Erythroblast (primary cell): ENCODE results near the gene JAZF1.
A peak's percentile ranks its signal among the peaks of the same experiment; 100 is the strongest.

Source experiments
- DNase-seq, 2 experiments: peaks; one replicate each; lab custom pipeline; 2025; lab: John Stamatoyannopoulos, UW
- GATA1 ChIP-seq: IDR thresholded peaks from 2 replicates; pipeline ENCODE4 v1.6.1; 2011; ENCODE audit warnings: low read depth, mild to moderate bottlenecking, control low read depth, low read length, moderate library complexity
- POLR2A ChIP-seq: IDR thresholded peaks from 2 replicates; pipeline ENCODE4 v1.6.1; 2011; ENCODE audit warnings: mild to moderate bottlenecking, low read length

Gene JAZF1

GRCh38 chr7:28126410-28127041, 54.1 kb downstream of the JAZF1 start:
- peak; percentile 25 to 63 for DNase-seq
- TF ChIP-seq POLR2A, result no peak
- TF ChIP-seq GATA1, result no peak

GRCh38 chr7:28125431-28126409, 54.9 kb downstream of the JAZF1 start:
- no peak for DNase-seq
- TF ChIP-seq POLR2A, result no peak
- no peak for TF ChIP-seq GATA1

- DNase-seq, result no peak
Measured at GRCh38 chr7:28124413-28124812, 56.2 kb downstream of the JAZF1 start.

GRCh38 chr7:28123752-28124151, 56.8 kb downstream of the JAZF1 start:
- no peak for DNase-seq

More at GRCh38 chr7:28124413-28124812, 56.2 kb downstream of the JAZF1 start:
- TF ChIP-seq GATA1 (no peak), POLR2A (no peak)

GRCh38 chr7:28121496-28121895, 59.1 kb downstream of the JAZF1 start:
- no peak for TF ChIP-seq GATA1
- no peak for TF ChIP-seq POLR2A
- peak; percentile 42 to 53 for DNase-seq

More at GRCh38 chr7:28123752-28124151, 56.8 kb downstream of the JAZF1 start:
- TF ChIP-seq GATA1 (no peak), POLR2A (no peak)

GRCh38 chr7:28116041-28116440, 64.6 kb downstream of the JAZF1 start:
- no peak for DNase-seq
- TF ChIP-seq POLR2A, result no peak
- TF ChIP-seq GATA1, result no peak

- no peak for DNase-seq
- TF ChIP-seq GATA1, result no peak
- TF ChIP-seq POLR2A, result no peak
Measured at GRCh38 chr7:28115261-28115660, 65.3 kb downstream of the JAZF1 start.

- no peak for DNase-seq
- TF ChIP-seq GATA1, result no peak
- TF ChIP-seq POLR2A, result no peak
Measured at GRCh38 chr7:28114056-28114455, 66.5 kb downstream of the JAZF1 start.

GRCh38 chr7:28112883-28113540, 67.6 kb downstream of the JAZF1 start:
- TF ChIP-seq POLR2A (no peak), GATA1 (no peak)
- DNase-seq, result no peak

- TF ChIP-seq GATA1 (no peak), POLR2A (no peak)
- DNase-seq, result no peak
Measured at GRCh38 chr7:28112467-28112866, 68.1 kb downstream of the JAZF1 start.

GRCh38 chr7:28112012-28112411, 68.6 kb downstream of the JAZF1 start:
- DNase-seq, result no peak

GRCh38 chr7:28110427-28111012, 70.1 kb downstream of the JAZF1 start:
- no peak for DNase-seq
- no peak for TF ChIP-seq GATA1

More at GRCh38 chr7:28112012-28112411, 68.6 kb downstream of the JAZF1 start:
- no peak for TF ChIP-seq POLR2A
- TF ChIP-seq GATA1, result no peak

- DNase-seq, result no peak
- TF ChIP-seq GATA1, result no peak
- no peak for TF ChIP-seq POLR2A
Measured at GRCh38 chr7:28108747-28109146, 71.8 kb downstream of the JAZF1 start.

- no peak for DNase-seq
- TF ChIP-seq POLR2A (no peak), GATA1 (no peak)
Measured at GRCh38 chr7:28107960-28108359, 72.6 kb downstream of the JAZF1 start.
